Smooth muscle cell (in vitro differentiated cells): ENCODE data around the gene MXRA8. TPM values are rescaled to one million over a fixed set of nuclear protein-coding genes. Genes with fewer than 3 reads are reported as not detected.

Source experiments
- DNase-seq: peaks from one replicate; lab custom pipeline; 2025; ENCODE audit not compliant: unreplicated experiment; lab: John Stamatoyannopoulos, UW
- H2AFZ ChIP-seq: fragments of 200-600 bp; sonication (generic); 2 replicates; pipeline ENCODE4 v1.6.0; 2016; ENCODE audit warnings: antibody characterized with exemption, low read depth, mild to moderate bottlenecking
- H3F3A ChIP-seq: fragments of 200-600 bp; sonication (generic); 2 replicates; pipeline ENCODE4 v1.6.0; 2017; ENCODE audit warnings: antibody characterized with exemption, low read depth
- H3K27ac ChIP-seq: fragments of 200-600 bp; sonication (generic); 2 replicates; pipeline ENCODE4 v1.5.1; 2016; ENCODE audit warnings: low read depth, mild to moderate bottlenecking
- H3K27me3 ChIP-seq: fragments of 200-600 bp; sonication (generic); 2 replicates; pipeline ENCODE4 v1.6.1; 2016; ENCODE audit warnings: low read depth, mild to moderate bottlenecking
- H3K36me3 ChIP-seq: fragments of 200-600 bp; sonication (generic); 2 replicates; pipeline ENCODE4 v1.5.1; 2016; ENCODE audit warnings: low read depth
- H3K4me1 ChIP-seq: fragments of 200-600 bp; sonication (generic); 2 replicates; pipeline ENCODE4 v1.5.1; 2016; ENCODE audit warnings: low read depth
- H3K4me2 ChIP-seq: fragments of 200-600 bp; sonication (generic); 2 replicates; pipeline ENCODE4 v1.6.0; 2016; ENCODE audit warnings: mild to moderate bottlenecking
- H3K4me3 ChIP-seq: fragments of 200-600 bp; sonication (generic); 2 replicates; pipeline ENCODE4 v1.5.1; 2016; ENCODE audit warnings: mild to moderate bottlenecking
- H3K79me2 ChIP-seq: fragments of 200-600 bp; sonication (generic); 2 replicates; pipeline ENCODE4 v1.6.0; 2016; ENCODE audit warnings: low read depth, mild to moderate bottlenecking
- H3K9ac ChIP-seq: fragments of 200-600 bp; sonication (generic); 2 replicates; pipeline ENCODE4 v1.6.0; 2016; ENCODE audit warnings: low read depth
- H3K9me3 ChIP-seq: fragments of 200-600 bp; sonication (generic); replicated peaks from 2 replicates; pipeline ENCODE4 v1.5.1; 2016; ENCODE audit warnings: low read depth
- H4K20me1 ChIP-seq: fragments of 200-600 bp; sonication (generic); 2 replicates; pipeline ENCODE4 v1.6.0; 2016; ENCODE audit warnings: low read depth
- CTCF ChIP-seq: fragments of 200-600 bp; sonication (generic); IDR thresholded peaks from 2 replicates; pipeline ENCODE4 v1.5.1; 2017; ENCODE audit warnings: borderline replicate concordance, mild to moderate bottlenecking, antibody characterized with exemption; ENCODE audit not compliant: insufficient read depth, poor library complexity, severe bottlenecking
- WGBS: methylation state at CpG from one replicate; pipeline ENCODE4 v1.1.7; 2016; ENCODE audit warnings: low lambda C conversion rate; 5-methylcytosine and 5-hydroxymethylcytosine counted together
- polyA plus RNA-seq: library from polyadenylated mRNA; unstranded; fragments of >200 nt; fragmentation: Nextera tagmentation; extraction: Ambion mirVana; gene quantifications from 2 replicates; pipeline ENCODE4 v1.2.1, GENCODE V29; 2016
- total RNA-seq: library from RNA; depleted of rRNA; stranded (reverse); fragments of >200 nt; gene quantifications from 2 replicates; pipeline ENCODE4 v1.2.3, GENCODE V29; 2014

The MXRA8 gene
- total and polyA plus RNA-seq, 2 experiments from 2014 or later, result 266 to 597 TPM

DNA sequence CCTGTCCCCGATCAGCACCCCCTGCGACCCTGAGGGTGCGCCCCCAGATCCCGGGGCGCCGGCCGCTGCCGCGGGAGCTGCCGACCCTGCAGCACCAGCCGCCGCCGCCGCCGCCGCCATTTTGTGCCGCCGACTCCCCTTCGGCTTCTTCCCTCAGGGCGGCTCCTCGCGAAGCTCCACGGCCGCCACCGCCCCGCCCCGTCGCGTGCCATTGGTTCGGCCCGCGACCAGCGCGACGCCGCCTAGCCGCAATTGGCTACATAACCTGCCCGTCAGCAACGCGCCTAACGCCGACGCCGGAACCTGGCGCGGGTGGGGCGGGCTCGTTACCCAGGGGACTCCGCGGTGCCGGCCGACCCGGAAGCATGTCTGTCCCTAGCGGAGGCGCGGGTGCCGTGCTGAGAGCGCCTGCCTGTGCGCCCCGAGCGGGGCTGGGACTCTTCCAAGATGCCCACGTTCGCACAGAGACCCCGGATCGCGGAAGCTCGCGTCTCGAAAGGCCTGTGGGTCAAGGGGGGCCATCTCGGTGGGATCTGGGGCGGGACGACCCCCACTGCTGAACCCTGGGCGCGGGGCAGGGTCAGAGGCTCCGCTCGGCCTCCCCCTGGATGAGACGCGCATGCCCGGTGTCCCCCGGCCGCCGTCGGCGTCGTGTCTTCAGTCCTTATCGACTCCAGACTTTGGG, 41.0 kb upstream of the MXRA8 start, which contains the start of gene CCNL2:
Gene CCNL2, minus strand, starts transcription at position 149 of the 685 bp plus-strand sequence. Its CDS starts 29 bp downstream, at position 120.
- Histone ChIP-seq H3K4me2 (peak within 1 kb of the TSS; percentile 99), H3K4me3 (peak within 1 kb of the TSS; percentile 97), H3K27ac (peak within 1 kb of the TSS; percentile 80), H3K9me3 (no peaks in the 10 kb centered on the region), H3K9ac (peak within 1 kb of the TSS; percentile 96), H3K36me3 (no peaks in the 10 kb centered on the region), H3K79me2 (peaks cover 69% of the 10 kb centered on the region), H4K20me1 (peaks cover 7% of the 10 kb centered on the region), H3F3A (peaks cover 21% of the 10 kb centered on the region), H3K4me1 (peaks cover 7% of the 10 kb centered on the region), H2AFZ (peak within 1 kb of the TSS; percentile 1), H3K27me3 (no peaks in the 10 kb centered on the region)
- DNase-seq, result peak; percentile 94
- peak; percentile 31 for TF ChIP-seq CTCF
- under 1% methylated on average over 53 of the region's 86 CpGs for WGBS

- H3K27ac ChIP-seq, result peak overlapping the region; percentile 61
- no peak for DNase-seq
- H3K4me2 ChIP-seq, result peak overlapping the region; percentile 99
- H3K9me3 ChIP-seq, result no peaks in the 10 kb centered on the region
- no peak overlapping the region for H2AFZ ChIP-seq
- H3K36me3 ChIP-seq, result no peaks in the 10 kb centered on the region
- peak overlapping the region; percentile 97 for H3K4me3 ChIP-seq
- H3K4me1 ChIP-seq, result peaks cover 7% of the 10 kb centered on the region
- H3K79me2 ChIP-seq, result peaks cover 75% of the 10 kb centered on the region
- WGBS, result 2% methylated on average over 40 of the region's 54 CpGs
- H3K9ac ChIP-seq, result peak overlapping the region; percentile 96
- no peaks in the 10 kb centered on the region for H3K27me3 ChIP-seq
- peaks cover 18% of the 10 kb centered on the region for H3F3A ChIP-seq
- peaks cover 7% of the 10 kb centered on the region for H4K20me1 ChIP-seq
- no peak for TF ChIP-seq CTCF
Measured at GRCh38 chr1:1398677-1399186, 40.4 kb upstream of the MXRA8 start.

DNA sequence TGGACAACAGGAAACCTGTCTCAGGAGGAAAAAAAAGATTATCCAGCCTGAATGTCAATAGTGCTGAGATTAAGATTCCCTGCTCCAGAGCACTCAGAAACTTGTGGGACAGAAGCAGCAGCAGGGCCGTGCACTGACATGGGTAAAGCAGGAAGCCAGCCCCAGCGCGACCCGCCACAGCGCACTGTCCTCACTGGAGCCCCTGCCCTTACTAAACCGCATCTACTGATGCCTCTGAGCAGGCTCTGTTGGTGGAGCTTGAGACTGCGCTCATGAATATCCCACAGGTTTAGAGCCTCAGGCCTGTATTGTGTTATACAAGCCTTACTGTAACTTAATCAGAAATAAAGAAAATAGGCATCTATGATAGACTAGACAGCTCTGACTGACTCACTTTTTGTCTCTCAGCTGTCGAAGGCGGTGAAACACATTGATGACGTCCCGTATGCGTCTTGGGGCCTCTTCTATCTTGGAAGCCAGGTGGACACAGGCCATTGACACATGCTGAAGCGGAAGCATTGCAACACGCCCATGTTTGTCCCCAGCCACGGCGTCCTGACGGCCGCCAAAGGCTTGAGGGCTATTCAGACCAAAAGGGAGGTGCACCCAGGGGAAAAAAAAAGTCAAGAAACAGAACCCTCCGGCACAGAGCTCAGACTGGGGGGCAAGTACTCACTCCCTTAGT, 39.6 kb upstream of the MXRA8 start:
- H3K9ac ChIP-seq, result peak overlapping the region; percentile 96
- peaks cover 9% of the 10 kb centered on the region for H4K20me1 ChIP-seq
- H3K4me1 ChIP-seq, result peaks cover 7% of the 10 kb centered on the region
- H3K79me2 ChIP-seq, result peaks cover 82% of the 10 kb centered on the region
- peak overlapping the region; percentile 61 for H3K27ac ChIP-seq
- no peak overlapping the region for H2AFZ ChIP-seq
- no peaks in the 10 kb centered on the region for H3K27me3 ChIP-seq
- peak overlapping the region; percentile 97 for H3K4me3 ChIP-seq
- 74% methylated on average over 19 of the region's 19 CpGs for WGBS
- no peak for DNase-seq
- H3K4me2 ChIP-seq, result peak overlapping the region; percentile 99
- H3K36me3 ChIP-seq, result no peaks in the 10 kb centered on the region
- no peaks in the 10 kb centered on the region for H3K9me3 ChIP-seq
- peaks cover 18% of the 10 kb centered on the region for H3F3A ChIP-seq
- TF ChIP-seq CTCF, result no peak
